B cell (primary cell): ENCODE measurements around the gene JAKMIP2.

ENCODE experiments used
- CTCF ChIP-seq: fragments of 200-600 bp; IDR thresholded peaks from one replicate; pipeline ENCODE4 v1.8.0; 2022; ENCODE audit warnings: antibody characterized with exemption, mild to moderate bottlenecking
- EZH2 ChIP-seq: IDR thresholded peaks from 2 replicates; pipeline ENCODE4 v1.6.1; 2012; ENCODE audit warnings: borderline replicate concordance, low read depth, mild to moderate bottlenecking, moderate library complexity, low read length; ENCODE audit not compliant: insufficient read depth, poor library complexity, severe bottlenecking

- TF ChIP-seq CTCF (no peak), EZH2 (no peak)
Measured at GRCh38 chr5:147801461-147801860, 18.9 kb upstream of the JAKMIP2 start.
